Measurements from ENCODE around the gene PLCD3.
A peak's percentile ranks its signal among the peaks of the same experiment; 100 is the strongest.

PLCD3 gene

DNA sequence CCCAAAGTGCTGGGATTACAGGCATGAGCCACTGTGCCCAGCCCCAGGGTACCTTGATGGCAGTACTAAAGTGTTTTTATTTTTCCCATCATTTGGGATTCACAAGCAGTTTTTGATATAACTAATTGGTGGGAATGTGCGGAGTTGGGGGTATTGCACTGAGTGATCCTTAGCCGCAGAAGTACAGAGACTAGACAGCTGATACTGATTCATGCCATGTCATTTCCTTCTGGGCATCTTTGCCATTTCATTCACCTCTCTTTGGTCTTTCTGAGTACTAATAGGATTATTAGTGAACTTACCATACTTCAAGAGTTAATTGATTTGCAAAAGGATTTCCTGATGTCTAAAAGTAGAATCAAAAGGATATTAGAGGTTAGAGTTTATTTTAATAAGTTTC, 61.5 kb downstream of the PLCD3 start:
- Histone ChIP-seq H4K91ac (ENCODE audit: low read length) (no peak overlapping the region), H3K9me3 (ENCODE audit: control insufficient read depth, low read length) (no peaks in the 10 kb centered on the region), H3K36me3 (ENCODE audit: control insufficient read depth in 1 of 2, insufficient read depth in 2 of 2, low read depth in 1 of 2, low read length in 2 of 2) (peaks cover 22 to 41% of the 10 kb centered on the region in 2 experiments), H2BK5ac (ENCODE audit: low read depth, low read length, poor library complexity, severe bottlenecking) (no peak overlapping the region), H2AFZ (ENCODE audit: low read depth, low read length) (no peak overlapping the region), H3K23ac (ENCODE audit: low read length in 2 of 2) (no peak overlapping the region), H3K27ac (ENCODE audit: low read length, poor library complexity, severe bottlenecking) (no peak overlapping the region), H4K8ac (ENCODE audit: low read length) (no peak overlapping the region), H2BK15ac (ENCODE audit: low read depth, poor library complexity, severe bottlenecking) (no peak overlapping the region), H2BK12ac (ENCODE audit: low read length in 2 of 2) (no peak overlapping the region), H3K4me1 (ENCODE audit: control insufficient read depth, insufficient read depth, low read depth, low read length) (peaks cover 5% of the 10 kb centered on the region), H2BK120ac (ENCODE audit: low read depth, low read length) (no peak overlapping the region), H3K4ac (ENCODE audit: low read depth in 1 of 2, low read length in 2 of 2) (no peak overlapping the region), H2AK5ac (ENCODE audit: low read length, severe bottlenecking) (no peak overlapping the region), H3K79me1 (replicated peaks; ENCODE audit: low read length, poor library complexity, severe bottlenecking) (peaks cover 6% of the 10 kb centered on the region), H3K9ac (ENCODE audit: low read length) (no peak overlapping the region), H3K18ac (ENCODE audit: low read depth in 1 of 2, low read length in 2 of 2) (no peak overlapping the region), H3K14ac (ENCODE audit: low read length in 2 of 2) (no peak overlapping the region), H3K4me3 (ENCODE audit: insufficient read depth in 1 of 2, low read depth in 1 of 2, low read length in 2 of 2) (no peak overlapping the region), H3K27me3 (ENCODE audit: control insufficient read depth in 1 of 2, insufficient read depth in 1 of 2, low read length in 2 of 2) (no peaks in the 10 kb centered on the region), H3K4me2 (ENCODE audit: low read length, poor library complexity, severe bottlenecking) (no peak overlapping the region)
- no peak for DNase-seq
- WGBS = 92% methylated on average over 2 of the region's 2 CpGs

DNA sequence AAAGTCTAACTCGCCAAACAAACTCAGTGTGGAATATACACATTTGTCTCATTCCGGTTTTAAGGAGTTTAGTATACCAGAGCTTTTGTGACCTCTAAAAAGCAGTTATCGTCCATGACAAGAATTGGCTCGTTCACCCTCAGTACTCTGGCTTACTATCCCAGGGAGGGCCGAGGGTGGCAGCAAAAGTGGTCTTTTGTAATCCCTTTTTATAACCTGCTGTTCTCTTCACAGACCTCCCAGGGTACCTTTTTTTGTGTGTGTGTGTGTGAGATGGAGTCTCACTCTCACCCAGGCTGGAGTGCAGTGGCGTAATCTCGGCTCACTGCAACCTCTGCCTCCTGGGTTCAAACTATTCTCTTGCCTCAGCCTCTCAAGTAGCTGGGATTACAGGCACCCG, 62.3 kb downstream of the PLCD3 start:
- Histone ChIP-seq H3K23ac (ENCODE audit: low read length in 2 of 2) (no peak overlapping the region), H3K4me1 (ENCODE audit: control insufficient read depth, insufficient read depth, low read depth, low read length) (peaks cover 5% of the 10 kb centered on the region), H2AK5ac (ENCODE audit: low read length, severe bottlenecking) (no peak overlapping the region), H3K79me1 (replicated peaks; ENCODE audit: low read length, poor library complexity, severe bottlenecking) (peaks cover 6% of the 10 kb centered on the region), H3K4me2 (ENCODE audit: low read length, poor library complexity, severe bottlenecking) (no peak overlapping the region), H4K91ac (ENCODE audit: low read length) (no peak overlapping the region), H4K8ac (ENCODE audit: low read length) (no peak overlapping the region), H3K9ac (ENCODE audit: low read length) (no peak overlapping the region), H3K14ac (ENCODE audit: low read length in 2 of 2) (no peak overlapping the region), H3K36me3 (ENCODE audit: control insufficient read depth in 1 of 2, insufficient read depth in 2 of 2, low read depth in 1 of 2, low read length in 2 of 2) (peaks cover 18 to 42% of the 10 kb centered on the region in 2 experiments), H3K27ac (ENCODE audit: low read length, poor library complexity, severe bottlenecking) (no peak overlapping the region), H2AFZ (ENCODE audit: low read depth, low read length) (no peak overlapping the region), H2BK15ac (ENCODE audit: low read depth, poor library complexity, severe bottlenecking) (no peak overlapping the region), H3K4me3 (ENCODE audit: insufficient read depth in 1 of 2, low read depth in 1 of 2, low read length in 2 of 2) (no peak overlapping the region), H2BK5ac (ENCODE audit: low read depth, low read length, poor library complexity, severe bottlenecking) (no peak overlapping the region), H3K27me3 (ENCODE audit: control insufficient read depth in 1 of 2, insufficient read depth in 1 of 2, low read length in 2 of 2) (no peaks in the 10 kb centered on the region), H3K9me3 (ENCODE audit: control insufficient read depth, low read length) (no peaks in the 10 kb centered on the region), H3K18ac (ENCODE audit: low read depth in 1 of 2, low read length in 2 of 2) (no peak overlapping the region), H2BK12ac (ENCODE audit: low read length in 2 of 2) (no peak overlapping the region), H3K4ac (ENCODE audit: low read depth in 1 of 2, low read length in 2 of 2) (no peak overlapping the region), H2BK120ac (ENCODE audit: low read depth, low read length) (no peak overlapping the region)
- WGBS = 98% methylated on average over 7 of the region's 8 CpGs
- no peak for DNase-seq

DNA sequence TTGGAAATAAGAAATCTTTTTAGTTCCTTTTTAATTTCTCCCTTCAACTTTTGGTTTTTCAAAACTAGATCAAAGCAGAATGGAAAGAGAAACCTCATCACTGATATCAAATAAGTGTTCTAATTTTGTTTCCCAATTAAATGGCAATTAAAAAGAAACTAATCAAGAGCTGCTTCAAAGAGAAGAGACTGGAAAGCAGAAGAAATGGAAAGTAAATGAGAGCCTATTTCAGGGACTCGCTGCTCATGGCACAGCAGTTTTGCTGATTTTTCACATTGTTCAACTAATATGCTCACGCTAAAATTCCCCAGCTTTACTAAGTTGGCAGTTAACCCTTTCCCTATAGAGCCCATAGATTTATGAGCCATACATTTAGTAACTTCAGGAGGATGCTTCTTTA, 64.7 kb downstream of the PLCD3 start:
- Histone ChIP-seq H3K27ac (ENCODE audit: low read length, poor library complexity, severe bottlenecking) (no peak overlapping the region), H3K18ac (ENCODE audit: low read depth in 1 of 2, low read length in 2 of 2) (no peak overlapping the region), H2BK120ac (ENCODE audit: low read depth, low read length) (no peak overlapping the region), H3K79me1 (replicated peaks; ENCODE audit: low read length, poor library complexity, severe bottlenecking) (peaks cover 3% of the 10 kb centered on the region), H3K14ac (ENCODE audit: low read length in 2 of 2) (no peak overlapping the region), H3K4me2 (ENCODE audit: low read length, poor library complexity, severe bottlenecking) (no peak overlapping the region), H2BK5ac (ENCODE audit: low read depth, low read length, poor library complexity, severe bottlenecking) (no peak overlapping the region), H4K91ac (ENCODE audit: low read length) (no peak overlapping the region), H2AFZ (ENCODE audit: low read depth, low read length) (no peak overlapping the region), H3K9me3 (ENCODE audit: control insufficient read depth, low read length) (no peaks in the 10 kb centered on the region), H3K4ac (ENCODE audit: low read depth in 1 of 2, low read length in 2 of 2) (no peak overlapping the region), H3K27me3 (ENCODE audit: control insufficient read depth in 1 of 2, insufficient read depth in 1 of 2, low read length in 2 of 2) (no peaks in the 10 kb centered on the region), H2BK12ac (ENCODE audit: low read length in 2 of 2) (no peak overlapping the region), H3K4me1 (ENCODE audit: control insufficient read depth, insufficient read depth, low read depth, low read length) (peaks cover 6% of the 10 kb centered on the region), H4K8ac (ENCODE audit: low read length) (no peak overlapping the region), H3K4me3 (ENCODE audit: insufficient read depth in 1 of 2, low read depth in 1 of 2, low read length in 2 of 2) (no peak overlapping the region), H2BK15ac (ENCODE audit: low read depth, poor library complexity, severe bottlenecking) (no peak overlapping the region), H2AK5ac (ENCODE audit: low read length, severe bottlenecking) (no peak overlapping the region), H3K9ac (ENCODE audit: low read length) (peak overlapping the region; percentile 1), H3K23ac (ENCODE audit: low read length in 2 of 2) (no peak overlapping the region), H3K36me3 (ENCODE audit: control insufficient read depth in 1 of 2, insufficient read depth in 2 of 2, low read depth in 1 of 2, low read length in 2 of 2) (peaks cover 14 to 36% of the 10 kb centered on the region in 2 experiments)
- 83% methylated on average over 2 of the region's 2 CpGs for WGBS
- no peak for DNase-seq

DNA sequence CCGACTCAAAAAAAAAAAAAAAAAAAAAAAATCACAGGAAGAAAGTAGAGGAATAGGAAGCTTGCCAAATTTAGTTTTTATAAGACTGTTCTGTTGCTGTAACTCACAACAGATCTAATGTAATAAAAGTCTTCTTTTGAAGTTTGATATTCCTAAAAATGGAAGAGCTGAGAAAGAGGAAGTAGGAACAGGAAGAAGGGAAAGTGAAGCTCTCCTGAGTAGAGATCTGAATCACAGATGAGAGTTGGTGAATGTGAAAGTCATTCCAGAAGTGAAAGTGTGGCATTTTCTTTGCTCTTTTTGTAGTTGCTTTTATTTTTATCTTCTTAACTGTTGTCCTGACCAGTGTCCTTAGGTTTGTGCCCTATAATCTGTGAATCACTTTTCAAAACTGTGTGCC, 69.1 kb downstream of the PLCD3 start:
- peak overlapping the region in 1 of 2 experiments; percentile 25 for H3K4me3 ChIP-seq (ENCODE audit: insufficient read depth in 1 of 2, low read depth in 1 of 2, low read length in 2 of 2)
- WGBS = 100% methylated on average over 1 of the region's 1 CpG
- H2BK15ac ChIP-seq (ENCODE audit: low read depth, poor library complexity, severe bottlenecking) = no peak overlapping the region
- H2BK5ac ChIP-seq (ENCODE audit: low read depth, low read length, poor library complexity, severe bottlenecking) = no peak overlapping the region
- no peak overlapping the region for H4K8ac ChIP-seq (ENCODE audit: low read length)
- H3K27ac ChIP-seq (ENCODE audit: low read length, poor library complexity, severe bottlenecking) = no peak overlapping the region
- H3K4ac ChIP-seq (ENCODE audit: low read depth in 1 of 2, low read length in 2 of 2) = no peak overlapping the region
- H3K79me1 ChIP-seq (replicated peaks; ENCODE audit: low read length, poor library complexity, severe bottlenecking) = peaks cover 7% of the 10 kb centered on the region
- peak overlapping the region; percentile 21 for H3K9ac ChIP-seq (ENCODE audit: low read length)
- peak; percentile 47 for DNase-seq
- no peaks in the 10 kb centered on the region for H3K9me3 ChIP-seq (ENCODE audit: control insufficient read depth, low read length)
- no peak overlapping the region for H2AFZ ChIP-seq (ENCODE audit: low read depth, low read length)
- H3K4me2 ChIP-seq (ENCODE audit: low read length, poor library complexity, severe bottlenecking) = no peak overlapping the region
- no peaks in the 10 kb centered on the region for H3K27me3 ChIP-seq (ENCODE audit: control insufficient read depth in 1 of 2, insufficient read depth in 1 of 2, low read length in 2 of 2)
- no peak overlapping the region for H2BK120ac ChIP-seq (ENCODE audit: low read depth, low read length)
- H4K91ac ChIP-seq (ENCODE audit: low read length) = no peak overlapping the region
- peaks cover 0 to 17% of the 10 kb centered on the region in 2 experiments for H3K36me3 ChIP-seq (ENCODE audit: control insufficient read depth in 1 of 2, insufficient read depth in 2 of 2, low read depth in 1 of 2, low read length in 2 of 2)
- H3K23ac ChIP-seq (ENCODE audit: low read length in 2 of 2) = no peak overlapping the region
- H2AK5ac ChIP-seq (ENCODE audit: low read length, severe bottlenecking) = no peak overlapping the region
- no peak overlapping the region for H3K14ac ChIP-seq (ENCODE audit: low read length in 2 of 2)
- no peak overlapping the region for H3K18ac ChIP-seq (ENCODE audit: low read depth in 1 of 2, low read length in 2 of 2)
- H2BK12ac ChIP-seq (ENCODE audit: low read length in 2 of 2) = no peak overlapping the region
- H3K4me1 ChIP-seq (ENCODE audit: control insufficient read depth, insufficient read depth, low read depth, low read length) = peaks cover 9% of the 10 kb centered on the region

All from mesenchymal stem cell (in vitro differentiated cells and primary cell).